GM19193 (cell line): ENCODE results near the gene HM13.

Experiments
- POLR2A ChIP-seq: IDR thresholded peaks from 4 replicates; pipeline ENCODE4 v1.6.1; 2011; ENCODE audit not compliant: insufficient read depth, insufficient read length; ENCODE audit errors: extremely low read depth

Gene HM13

DNA sequence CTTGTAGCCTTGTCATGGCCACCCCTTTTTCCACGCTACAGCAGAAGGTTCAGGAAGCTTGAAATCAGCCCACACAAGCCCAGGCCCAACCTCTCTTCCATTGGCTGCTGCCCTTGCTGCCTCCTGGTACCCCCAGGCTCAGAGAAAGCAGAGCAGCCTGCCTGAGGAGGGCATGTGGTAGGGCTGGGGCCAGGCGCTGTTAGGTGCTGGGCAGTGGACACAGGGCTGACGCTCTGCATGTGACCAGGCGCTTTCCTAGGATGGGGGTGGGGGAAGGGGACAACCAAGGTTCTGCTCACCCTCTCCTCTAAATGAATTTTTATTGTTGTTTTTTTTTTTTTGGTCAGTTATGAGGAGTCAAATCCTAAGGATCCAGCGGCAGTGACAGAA, 54.5 kb downstream of the HM13 start:
- TF ChIP-seq POLR2A = no peak

DNA sequence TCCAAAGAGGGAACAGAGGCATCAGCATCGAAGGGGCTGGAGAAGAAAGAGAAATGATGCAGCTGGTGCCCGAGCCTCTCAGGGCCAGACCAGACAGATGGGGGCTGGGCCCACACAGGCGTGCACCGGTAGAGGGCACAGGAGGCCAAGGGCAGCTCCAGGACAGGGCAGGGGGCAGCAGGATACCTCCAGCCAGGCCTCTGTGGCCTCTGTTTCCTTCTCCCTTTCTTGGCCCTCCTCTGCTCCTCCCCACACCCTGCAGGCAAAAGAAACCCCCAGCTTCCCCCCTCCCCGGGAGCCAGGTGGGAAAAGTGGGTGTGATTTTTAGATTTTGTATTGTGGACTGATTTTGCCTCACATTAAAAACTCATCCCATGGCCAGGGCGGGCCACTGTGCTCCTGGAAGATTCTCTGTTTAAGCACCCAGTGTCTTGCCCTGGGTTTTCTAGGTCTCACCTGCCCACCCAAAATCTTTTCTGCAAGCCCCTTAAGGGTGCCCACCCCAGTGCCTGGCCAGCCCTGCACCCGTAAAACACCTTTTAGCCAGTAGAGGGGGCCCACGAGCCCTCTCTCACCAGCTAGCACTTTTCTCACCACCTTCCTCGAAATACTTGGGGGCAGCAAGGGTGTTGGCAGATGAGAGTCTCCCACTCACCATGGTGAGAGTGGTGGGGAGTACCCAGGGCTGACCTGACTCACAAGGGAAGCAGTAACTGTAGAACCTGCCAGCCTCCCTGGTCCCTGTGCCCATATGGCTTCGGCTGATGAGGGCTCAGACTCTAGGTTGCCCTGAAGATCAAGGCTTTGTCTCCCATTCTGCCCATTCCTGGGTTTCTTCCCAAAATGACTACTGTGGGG, 55.1 kb downstream of the HM13 start:
- peak; percentile 32 for TF ChIP-seq POLR2A

DNA sequence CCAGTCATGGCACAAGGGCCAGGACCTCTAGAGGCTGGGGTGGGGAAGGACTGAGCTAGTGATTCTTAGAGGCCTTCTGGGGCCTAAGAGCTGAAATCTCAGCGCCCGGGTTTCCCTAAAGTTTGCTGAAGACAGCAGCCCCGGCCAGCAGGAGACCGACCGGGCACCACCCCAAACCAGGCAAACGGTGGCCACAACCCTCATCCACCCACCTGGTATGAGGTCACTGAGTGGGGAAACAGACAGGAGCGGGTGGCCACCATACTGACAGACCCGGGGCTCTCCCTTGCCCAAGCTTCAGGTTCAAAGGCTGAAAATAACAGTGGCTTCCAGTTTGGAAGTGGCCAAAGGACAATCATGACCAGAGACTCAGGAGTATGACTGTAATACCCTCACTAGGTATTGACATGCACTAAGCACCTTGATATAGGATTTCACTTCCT, 55.8 kb downstream of the HM13 start:
- no peak for TF ChIP-seq POLR2A

DNA sequence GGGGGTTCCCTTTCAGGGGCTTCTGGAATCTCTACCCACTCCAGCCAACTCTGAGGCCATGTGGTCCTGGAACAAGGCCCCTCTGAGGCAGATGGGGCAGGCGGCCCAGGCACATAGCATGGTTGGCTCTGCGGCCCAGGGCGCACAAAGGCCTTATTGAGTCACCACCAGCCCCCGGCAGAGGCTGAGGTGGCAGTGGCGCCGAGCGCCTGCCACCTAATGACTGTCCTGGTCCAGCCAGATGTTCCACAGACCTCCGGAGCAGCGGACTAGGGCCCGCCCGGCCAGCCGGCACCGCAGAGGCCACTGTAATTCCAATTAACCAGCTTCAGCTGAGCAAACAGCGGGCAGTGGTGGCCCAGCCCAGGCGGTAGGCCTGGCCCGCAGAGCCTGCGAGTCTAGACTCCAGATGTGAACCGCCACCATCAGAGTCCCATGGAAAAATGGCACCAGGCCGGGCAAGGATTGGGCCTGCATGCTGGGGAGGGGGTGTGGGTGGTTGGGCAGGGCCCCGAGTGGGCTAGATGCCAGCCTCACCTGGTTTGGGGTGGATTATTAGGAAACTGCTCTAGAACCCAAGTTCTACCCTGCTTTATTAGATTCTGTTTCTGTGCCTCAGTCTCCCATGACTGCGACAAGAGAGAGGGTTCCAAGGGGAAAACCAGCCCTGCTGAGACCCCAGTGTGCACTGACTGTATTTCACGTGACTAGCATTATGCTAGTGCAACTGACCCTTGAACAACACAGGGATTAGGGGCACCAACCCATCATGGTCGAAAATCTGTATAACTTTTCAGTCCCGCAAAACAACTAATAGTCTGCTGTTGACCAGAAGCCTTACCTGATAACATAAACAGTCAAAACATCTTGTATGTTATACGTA, 56.7 kb downstream of the HM13 start:
- TF ChIP-seq POLR2A = no peak

DNA sequence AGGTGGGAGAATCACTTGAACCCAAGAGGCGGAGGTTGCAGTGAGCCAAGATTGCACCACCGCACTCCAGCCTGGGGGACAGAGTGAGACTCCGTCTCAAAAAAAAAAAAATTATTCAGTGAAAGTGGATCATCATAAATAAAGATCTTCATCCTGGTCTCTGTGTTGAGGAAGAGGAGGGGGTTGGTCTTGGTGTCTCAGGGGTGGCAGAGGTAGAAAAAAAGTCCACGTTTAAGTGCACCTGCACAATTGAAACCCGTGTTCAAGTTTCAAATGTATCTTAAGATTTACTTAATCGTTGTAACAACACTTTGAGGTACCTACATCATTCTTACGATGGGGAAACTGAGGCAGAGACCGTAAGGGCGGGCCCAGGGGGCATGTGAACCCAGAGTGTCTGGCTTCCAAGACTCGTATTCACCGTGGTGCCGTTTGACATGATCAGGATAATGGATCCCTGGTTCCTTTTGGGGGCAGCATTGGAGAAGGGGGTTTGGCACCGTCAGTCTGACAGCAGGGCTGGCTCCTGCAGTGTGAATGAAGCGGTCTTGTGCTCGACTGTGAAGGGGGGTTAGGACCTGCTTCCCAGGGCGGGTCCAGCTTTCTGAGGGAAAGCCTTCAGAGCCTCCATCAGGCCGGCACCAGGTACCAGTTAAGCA, 57.9 kb downstream of the HM13 start:
- no peak for TF ChIP-seq POLR2A

DNA sequence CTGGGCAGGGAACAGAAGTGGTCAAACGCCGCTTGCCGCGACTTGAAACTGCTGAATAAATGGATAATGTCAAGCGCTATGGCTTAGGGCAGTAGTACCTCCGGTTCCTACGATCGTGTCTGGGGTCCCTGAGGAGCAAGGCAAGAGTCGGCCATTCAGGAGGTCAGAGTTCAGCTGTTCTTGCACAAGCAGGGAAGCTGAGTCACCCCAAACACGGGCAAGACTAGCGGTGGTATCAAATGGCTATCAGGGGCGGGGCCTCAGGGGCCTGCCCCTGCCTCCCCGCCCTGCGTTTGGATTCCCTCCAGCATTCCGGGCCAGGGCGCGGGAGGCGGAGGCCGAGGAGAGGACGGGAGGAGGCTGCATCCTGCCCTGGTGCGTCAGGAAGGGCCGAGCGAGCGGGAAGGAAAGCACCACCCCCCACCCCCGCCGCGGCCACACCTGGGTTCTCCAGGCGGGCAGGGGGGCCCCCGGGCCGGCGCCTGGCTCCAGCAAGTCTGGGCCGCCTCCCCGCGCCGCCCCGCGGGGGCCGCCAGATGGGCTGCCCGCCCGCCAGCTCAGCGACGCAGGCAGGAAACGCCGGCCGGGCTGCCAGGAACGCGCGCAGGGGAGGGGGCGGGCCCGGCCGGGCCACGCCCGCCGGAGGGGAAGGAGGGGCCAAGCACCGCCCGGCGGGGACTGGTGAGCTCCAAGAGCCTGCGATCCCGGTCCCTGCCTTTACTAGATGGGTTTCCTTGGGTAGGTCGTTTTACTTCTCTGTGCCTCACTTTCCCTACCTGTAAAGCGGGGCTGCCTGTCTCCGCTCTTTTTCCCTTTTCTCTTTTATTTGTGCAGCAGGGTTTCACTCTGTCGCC, 58.7 kb downstream of the HM13 start:
- TF ChIP-seq POLR2A = peak; percentile 62

DNA sequence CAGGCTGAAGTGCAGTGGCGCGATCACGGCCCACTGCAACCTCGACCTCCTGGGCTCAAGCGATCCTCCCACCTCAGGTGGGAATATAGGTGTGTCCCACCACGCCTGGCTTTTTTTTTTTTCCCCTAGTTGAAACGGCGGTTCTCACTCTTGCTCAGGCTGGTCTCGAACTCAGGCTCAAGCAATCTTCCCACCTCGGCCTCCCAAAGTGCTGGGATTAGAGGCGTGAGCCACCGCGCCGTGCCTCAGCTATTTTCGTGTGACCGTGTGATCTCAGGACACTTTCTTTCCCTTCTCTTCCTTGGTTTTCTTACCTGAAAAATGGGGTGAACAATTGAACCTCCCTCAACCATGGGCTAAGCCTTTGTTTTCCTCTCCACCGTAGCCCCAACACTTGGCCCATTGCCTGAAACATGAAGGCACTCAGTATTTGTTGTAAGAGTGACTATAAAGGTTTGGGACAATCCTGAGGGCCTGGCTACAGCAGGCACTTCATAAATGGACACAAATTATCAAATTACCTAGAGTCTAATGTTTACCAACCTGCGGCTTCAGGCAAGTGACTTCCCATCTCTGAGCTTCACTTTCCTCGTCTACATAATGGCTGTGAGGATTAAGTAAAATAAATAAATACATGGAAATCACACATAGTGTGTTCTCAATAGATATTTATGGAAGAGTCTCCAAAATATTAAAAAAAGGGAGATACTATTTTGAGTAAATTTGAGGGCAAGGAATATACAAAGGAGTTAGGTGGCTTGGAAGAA, 59.5 kb downstream of the HM13 start:
- TF ChIP-seq POLR2A = no peak

DNA sequence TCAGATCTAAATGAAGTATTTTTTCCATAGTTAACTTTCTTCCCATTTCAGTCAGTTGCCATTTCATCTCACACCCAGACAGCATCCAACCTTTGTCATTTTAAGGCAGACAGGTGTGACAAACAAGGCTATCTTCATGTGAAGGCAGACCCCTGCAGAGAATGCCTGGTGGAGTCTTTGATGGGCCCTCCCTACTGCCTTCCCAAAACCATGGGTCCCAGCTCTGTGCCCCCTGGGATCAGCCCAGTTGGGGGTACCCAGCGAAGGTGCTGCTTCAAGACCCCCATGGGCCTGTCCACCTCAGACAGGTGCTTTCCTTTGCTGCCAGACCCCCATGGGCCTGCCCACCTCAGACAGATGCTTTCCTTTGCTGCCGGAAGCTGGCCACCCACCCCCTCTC, 62.5 kb downstream of the HM13 start:
- TF ChIP-seq POLR2A = no peak

DNA sequence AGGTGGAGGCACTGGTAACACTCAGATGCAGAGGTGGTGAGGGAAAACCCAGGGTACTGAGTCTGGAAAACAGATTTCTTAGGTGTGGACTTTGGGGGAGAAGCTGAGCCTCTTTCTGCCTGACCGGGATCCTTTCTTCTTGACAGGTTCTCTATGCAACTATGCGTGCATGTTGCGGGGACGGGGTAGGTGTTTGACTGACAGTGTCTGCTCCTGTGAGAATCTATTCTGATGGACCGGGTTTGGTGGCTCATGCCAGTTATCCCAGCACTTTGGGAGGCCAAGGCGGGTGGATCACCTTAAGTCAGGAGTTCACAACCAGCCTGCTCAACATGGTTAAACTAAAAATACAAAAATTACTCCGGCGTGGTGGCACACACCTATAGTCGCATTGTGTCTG, 63.0 kb downstream of the HM13 start:
- no peak for TF ChIP-seq POLR2A

DNA sequence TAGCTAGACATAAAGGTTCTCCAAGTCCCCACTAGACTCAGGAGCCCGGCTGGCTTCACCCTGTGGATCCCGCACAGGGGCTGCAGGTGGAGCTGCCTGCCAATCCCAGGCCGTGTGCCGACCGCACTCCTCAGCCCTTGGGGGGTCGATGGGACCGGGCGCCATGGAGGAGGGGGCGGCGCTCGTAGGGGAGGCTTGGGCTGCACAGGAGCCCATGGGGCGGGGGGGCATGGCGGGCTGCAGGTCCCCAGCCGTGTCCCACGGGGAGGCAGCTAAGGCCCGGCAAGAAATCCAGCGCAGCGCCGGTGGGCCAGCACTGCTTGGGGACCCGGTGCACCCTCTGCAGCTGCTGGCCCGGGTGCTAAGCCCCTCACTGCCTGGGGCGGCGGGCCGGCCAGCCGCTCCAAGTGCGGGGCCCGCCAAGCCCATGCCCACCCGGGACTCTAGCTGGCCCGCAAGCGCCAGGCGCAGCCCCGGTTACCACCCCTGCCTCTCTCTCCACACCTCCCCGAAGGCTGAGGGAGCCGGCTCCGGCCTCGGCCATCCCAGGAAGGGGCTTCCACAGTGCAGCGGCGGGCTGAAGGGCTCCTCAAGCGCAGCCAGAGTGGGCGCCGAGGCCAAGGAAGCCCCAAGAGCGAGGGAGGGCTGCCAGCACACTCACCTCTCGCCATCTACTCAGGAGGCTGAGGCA, 64.4 kb downstream of the HM13 start:
- TF ChIP-seq POLR2A = no peak

DNA sequence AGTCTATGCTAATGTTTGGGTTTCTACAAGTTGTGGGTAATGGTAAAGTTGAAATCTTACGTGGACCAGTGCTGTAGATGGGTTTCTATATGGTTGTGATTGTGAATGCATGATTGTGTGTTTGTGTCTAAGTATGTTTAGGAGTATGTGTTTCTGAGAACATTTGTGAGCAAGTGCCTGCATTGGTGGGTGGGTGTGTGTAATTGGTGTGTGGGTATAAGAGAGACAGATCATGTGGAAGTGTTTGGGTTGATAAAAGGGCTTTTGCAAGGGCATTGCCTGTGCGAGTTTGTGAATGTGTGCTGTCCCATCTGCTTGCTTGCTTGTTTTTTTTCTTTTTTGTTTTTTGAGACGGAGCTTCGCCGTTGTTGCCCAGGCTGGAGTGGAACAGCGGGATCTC, 65.0 kb downstream of the HM13 start:
- no peak for TF ChIP-seq POLR2A

DNA sequence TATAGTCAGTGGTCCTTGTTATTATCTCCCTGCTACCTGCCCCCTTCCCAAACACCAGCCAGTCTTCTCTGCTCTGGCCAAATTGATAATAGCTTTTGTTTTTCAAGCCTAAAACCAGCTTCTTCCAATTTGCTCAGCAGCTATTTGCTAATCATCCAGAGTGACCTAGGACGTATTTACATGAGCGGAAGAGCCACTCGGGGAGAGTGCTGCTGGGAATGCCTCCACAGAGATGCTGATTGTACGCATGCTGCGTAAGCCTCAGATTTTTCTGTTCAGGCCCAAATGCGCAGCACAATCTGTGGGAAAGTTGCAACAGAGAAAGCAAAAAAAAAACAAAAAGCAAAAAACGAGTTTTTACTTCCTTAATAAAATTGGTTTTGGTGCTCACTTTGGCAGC, 66.5 kb downstream of the HM13 start:
- no peak for TF ChIP-seq POLR2A

DNA sequence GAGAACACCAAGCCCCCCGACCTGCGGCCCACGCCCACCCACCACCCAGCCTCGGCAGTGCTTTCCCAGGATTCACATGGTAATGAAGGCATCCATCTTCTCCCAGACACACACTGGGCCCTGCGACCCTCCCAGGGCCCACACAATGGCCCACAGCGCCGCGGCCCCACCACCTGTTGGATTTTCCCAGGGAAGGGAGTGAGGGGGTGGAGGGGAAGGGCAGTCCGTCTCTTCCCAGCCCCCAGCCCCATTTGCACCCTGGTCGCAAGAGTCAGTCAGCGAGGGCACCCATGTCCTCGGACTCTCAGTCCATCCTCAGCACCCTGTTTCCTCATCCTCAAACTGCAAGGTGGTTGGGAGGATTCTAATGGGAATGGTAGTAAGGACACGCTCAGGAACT, 67.1 kb downstream of the HM13 start:
- TF ChIP-seq POLR2A = no peak

DNA sequence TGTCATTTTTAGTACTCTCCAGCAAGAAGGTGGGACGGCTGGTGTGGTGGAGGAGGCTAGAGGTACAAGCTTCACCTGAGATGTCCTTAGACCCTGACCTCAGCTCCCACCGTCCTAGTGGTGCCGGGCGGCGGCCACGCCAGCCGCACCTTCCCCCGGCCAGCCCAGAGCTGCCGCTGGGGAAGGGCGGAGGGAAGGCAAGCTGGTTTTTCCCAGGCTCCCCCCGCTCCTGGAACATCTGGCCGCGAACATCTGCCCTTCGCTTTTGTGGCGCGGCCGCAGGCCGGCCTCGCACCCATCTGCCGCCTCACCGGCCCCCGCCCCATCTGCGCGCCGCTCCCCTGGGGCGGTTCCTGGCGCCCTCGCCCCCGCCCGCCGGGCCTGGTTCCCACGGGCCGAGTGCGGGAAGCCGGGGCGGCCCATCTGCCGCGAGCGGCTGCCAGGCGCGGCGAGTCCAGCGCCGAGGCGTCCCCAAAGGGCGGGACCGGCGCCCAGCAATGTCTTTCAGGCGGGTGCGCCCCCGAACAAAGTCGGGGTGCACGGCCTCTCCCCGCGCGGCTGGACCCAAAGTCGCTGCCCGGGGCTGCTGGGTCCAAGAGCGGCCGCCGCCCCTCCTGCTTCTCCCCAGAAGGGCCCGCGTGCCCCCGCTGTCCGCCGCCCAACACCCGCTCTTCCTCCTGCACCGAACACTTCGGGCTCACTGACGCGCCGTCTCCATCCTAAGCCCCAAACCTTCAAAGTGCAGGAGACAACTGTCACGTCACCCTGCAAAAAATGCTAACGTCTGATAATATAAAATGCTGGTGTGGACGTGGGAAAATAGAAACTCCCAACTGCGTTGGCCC, 73.5 kb downstream of the HM13 start:
- TF ChIP-seq POLR2A = no peak
